NCI-H2227 (cell line): ENCODE measurements around the gene RGS6.

Experiments used
- DNase-seq: peaks from one replicate; lab custom pipeline; 2025; ENCODE audit not compliant: unreplicated experiment; lab: John Stamatoyannopoulos, UW

Gene RGS6

GRCh38 chr14:72521045-72521444 is 588.8 kb downstream of the RGS6 start:
- DNase-seq: no peak

DNA sequence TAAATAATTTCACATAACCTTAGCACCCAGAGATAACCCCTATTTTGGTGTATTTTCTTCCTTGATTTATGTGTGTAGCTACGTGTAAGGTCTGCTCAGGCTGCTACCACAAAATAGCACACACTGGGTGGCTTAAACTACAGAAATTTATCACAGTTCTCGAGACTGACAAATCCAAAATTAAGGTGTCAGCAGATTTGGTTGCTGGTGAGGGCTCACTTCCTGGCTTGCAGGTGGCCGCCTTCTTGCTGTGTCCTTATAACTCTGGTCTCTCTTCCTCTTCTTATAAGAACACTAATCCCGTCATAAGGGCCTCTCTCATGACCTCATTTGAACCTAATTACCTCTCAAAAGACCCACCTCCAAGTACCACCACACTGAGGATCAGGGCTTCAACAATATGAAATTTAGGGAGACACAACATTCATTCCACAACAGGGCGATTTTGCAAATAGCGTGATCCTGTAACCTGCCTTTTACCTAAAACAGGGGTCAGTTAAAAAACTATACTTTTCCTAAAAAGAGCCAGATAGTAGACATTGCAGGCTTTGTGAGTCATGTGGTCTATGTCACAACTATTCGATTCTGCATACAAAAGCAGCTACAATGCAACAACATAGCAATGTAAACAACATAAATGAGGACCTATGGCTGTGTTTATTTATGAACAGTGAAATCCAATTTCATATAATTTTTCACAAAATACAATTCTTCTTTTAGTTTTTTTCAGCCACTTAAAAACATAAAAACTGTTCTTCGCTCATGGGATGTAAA is 589.9 kb downstream of the RGS6 start:
- no peak for DNase-seq

- DNase-seq: no peak
Measured at GRCh38 chr14:72522847-72523246, 590.6 kb downstream of the RGS6 start.

DNA sequence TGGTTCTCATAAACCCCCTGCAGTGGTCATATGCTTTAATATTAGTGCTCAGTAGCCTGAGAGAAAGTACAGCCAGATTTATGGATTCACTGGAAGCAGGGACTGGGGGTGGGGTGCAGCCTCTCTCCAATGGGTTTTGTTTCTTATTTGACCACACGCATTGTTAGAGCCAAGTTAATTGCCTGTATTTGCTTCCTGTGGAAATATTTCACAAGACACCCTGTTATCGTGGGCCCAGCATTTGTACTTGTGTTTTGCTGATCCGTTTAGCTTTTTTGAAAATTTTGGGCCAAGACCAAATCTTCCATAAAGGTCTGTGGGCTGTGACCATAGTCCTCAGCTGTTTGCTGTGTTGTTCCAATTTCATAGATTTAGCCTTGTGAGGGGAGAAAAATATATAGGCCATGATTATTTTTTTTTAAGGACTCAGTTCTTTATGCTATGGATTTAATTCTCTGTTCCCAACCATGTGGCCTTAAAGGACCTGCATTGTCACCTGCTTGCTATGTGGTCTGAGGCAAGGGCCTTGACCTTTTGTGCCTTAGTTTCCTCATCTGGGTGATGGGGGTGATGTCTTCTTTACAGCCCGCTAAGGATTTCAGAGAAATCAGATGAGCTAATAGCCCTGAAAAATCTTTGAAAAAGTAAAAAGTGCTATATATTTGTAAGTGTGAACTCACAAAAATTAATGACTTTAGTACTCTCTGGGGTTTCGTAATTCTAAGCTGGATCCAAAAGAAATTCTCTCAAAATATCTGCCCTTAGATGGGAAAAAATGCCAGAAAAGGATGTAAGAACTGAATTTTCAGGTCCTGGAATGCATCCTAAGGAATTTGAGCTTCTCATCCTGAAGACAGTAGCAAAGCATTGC is 591.4 kb downstream of the RGS6 start:
- no peak for DNase-seq

DNA sequence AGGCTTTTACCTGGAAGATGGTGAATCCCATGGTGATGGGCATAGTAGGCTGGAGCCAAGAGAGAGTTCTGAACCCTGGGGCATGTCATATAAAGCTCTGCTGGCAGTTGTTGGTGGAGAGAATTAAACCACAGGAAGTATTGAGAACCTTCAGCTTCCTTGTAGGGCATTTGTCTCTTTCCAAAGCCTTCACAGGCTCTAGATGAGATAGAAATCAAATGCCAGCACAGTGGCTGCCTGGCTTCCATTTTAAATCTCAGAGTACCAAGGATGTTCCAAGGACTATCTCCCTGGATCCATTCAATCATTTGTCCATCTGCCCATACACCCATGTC is 592.0 kb downstream of the RGS6 start:
- DNase-seq: no peak

DNA sequence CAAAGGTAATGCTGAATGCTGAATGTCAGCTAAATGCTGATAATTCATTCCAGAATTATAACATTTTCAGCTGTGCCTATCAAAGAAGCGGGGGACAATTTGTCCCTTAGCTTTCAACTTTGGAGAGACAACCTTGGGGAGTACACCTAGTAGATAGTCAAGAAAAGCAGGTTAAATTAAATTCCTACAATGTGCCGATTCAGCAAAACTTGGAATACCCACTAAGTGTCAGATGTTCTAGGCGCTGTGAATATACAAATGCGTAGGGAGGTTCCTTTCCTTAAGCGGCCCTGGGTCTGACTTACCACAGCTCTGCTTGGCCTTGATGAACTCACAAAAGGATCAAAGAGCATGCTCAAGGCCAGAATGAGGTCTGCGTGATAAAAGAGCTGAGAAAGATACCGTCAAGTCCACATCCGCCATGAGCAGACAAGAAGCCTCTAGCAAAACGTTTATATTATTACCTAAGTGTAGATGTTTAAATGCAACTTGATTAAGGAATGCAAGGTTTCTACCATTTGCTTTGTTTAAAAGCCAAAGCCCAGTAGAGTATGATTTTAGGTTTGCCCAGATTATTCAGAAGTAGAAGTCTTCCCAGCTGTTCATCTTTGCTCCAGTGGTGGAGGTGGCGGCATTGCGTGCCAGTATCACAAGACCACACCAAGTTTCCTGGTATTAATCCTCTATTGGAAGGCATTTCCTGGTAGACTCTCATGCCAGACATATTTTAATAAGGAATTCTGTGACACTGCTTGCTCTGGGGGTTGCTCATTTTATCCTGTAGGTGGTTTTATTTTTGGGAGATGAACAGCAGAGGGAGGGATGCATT is 593.1 kb downstream of the RGS6 start:
- no peak for DNase-seq

- no peak for DNase-seq
Measured at GRCh38 chr14:72527591-72527990, 595.4 kb downstream of the RGS6 start.

GRCh38 chr14:72528059-72528862 is 596.0 kb downstream of the RGS6 start:
- no peak for DNase-seq

GRCh38 chr14:72528863-72529175 is 596.6 kb downstream of the RGS6 start:
- no peak for DNase-seq

- DNase-seq: no peak
Measured at GRCh38 chr14:72532686-72533454, 600.6 kb downstream of the RGS6 start.

DNA sequence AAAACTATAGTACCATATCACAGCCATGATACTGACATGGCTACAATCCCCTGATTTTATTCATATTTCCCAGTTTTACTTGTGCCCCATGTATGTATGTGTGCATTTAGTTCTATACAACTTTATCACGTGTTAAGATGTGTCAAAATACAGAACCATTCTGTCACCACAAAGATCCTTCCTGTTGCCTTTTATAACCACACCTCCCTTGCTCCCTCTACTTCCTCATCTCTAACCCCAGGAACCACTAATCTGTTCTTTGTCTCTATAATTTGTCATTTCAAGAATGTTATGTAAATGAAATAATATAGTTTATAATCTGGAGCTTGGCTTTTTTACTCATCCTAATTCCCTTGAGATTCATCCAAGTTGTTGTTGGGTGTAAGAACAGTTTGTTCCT is 603.3 kb downstream of the RGS6 start:
- no peak for DNase-seq

DNA sequence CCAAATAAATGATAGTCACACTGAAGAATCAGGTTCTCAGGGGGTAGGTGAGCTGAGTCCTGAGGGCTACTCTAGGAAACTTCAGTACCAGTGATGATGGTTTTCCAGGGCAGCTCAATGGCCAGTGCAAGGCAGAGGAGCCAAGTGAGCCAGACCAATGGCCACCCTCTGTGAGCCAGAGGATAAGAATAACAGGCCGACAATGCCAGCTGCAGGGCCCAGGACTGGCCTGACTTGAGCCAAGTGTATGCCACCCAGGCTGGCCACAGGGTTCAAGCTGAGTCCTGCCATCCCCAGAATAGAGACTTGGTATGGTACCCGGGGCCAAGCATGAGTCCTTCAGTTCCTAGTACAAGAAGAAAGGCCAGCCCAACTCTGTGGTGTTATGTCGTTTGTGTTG is 606.2 kb downstream of the RGS6 start:
- DNase-seq: no peak

DNA sequence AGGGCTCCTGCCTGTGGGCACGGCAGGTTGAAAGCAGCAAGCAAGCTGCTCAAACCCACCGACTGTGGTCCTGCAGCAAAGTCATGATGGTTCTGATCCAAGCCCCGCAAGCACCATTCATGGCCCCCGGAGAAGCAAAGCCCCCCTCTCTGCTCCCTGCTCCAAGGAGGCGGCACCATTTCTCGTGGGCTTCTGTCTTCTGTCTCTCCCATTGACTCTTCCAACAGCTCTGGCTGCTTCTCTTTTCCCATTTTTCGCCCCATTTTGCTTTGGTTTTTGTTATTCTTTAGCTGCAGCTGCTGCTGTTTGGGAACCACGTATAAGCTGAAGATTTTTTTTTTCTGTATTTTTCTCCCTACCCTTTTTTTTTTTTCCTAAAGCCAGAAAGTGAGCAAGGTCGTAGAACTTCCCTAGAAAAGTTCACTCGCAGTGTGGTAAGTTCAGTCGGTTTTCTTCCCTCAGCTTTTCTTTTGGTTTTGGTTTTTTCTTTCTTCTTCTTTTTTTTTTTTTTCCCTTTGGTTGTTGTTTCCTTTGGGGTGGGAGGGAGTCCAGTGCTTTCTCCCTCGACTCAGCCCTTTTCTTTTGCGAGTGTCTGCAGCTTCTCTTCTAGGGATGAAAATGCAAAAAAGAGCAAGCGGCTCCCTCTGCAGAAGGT is 607.6 kb downstream of the RGS6 start:
- no peak for DNase-seq

- no peak for DNase-seq
Measured at GRCh38 chr14:72540836-72541235, 608.6 kb downstream of the RGS6 start.

- no peak for DNase-seq
Measured at GRCh38 chr14:72541546-72541945, 609.3 kb downstream of the RGS6 start.

DNA sequence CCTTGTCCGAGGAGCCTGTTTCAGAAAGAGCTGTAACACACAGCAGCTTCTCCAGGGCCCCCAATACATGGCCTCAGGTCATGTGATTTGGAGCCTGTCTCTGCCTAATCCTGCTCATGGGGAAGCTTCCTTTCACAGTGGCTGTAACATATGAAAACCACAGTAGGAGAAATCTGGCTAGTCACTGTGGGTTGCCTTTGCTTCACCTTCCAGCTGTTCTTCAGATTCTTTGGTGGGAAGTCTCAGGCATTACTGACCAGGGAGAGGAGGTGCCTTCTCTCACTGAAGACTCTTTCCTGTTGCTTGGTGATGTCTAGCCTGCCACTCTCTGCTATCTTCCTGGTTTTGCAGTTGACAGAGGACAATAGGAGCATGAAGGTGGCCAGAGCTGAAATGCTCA is 611.1 kb downstream of the RGS6 start:
- no peak for DNase-seq

- no peak for DNase-seq
Measured at GRCh38 chr14:72544615-72545387, 612.6 kb downstream of the RGS6 start.

GRCh38 chr14:72545411-72546311 is 613.4 kb downstream of the RGS6 start:
- DNase-seq: no peak
